SK-N-SH (cell line): ENCODE results near the gene PHYKPL.
"Not testable (repeated sequence)": the region's sequence is repeated elsewhere in the genome, so short reads cannot be mapped to it uniquely, and the experiment has no call there.

ENCODE experiments used
- EP300 ChIP-seq, 2 experiments: IDR thresholded peaks; 2 replicates each; pipeline versions ENCODE4 v1.4.0 to v1.6.1; 2012; ENCODE audit warnings: borderline replicate concordance in 1 of 2, low read depth in 1 of 2, low read length in 1 of 2
- FOXJ3 ChIP-seq: sonication (generic); formaldehyde crosslinking; IDR thresholded peaks from 2 replicates; pipeline ENCODE4 v1.5.1; 2020; ENCODE audit warnings: mild to moderate bottlenecking, missing genetic modification reagents
- YY1 ChIP-seq: IDR thresholded peaks from 2 replicates; pipeline ENCODE4 v1.4.0; 2012; ENCODE audit warnings: low read depth, mild to moderate bottlenecking

GRCh38 chr5:178229111-178229510 lies 3.5 kb downstream of the PHYKPL start:
- not testable (repeated sequence) for TF ChIP-seq YY1; EP300 (IDR thresholded peaks at IDR 0.05; ENCODE audit: borderline replicate concordance in 1 of 2, low read depth in 1 of 2, low read length in 1 of 2); FOXJ3 (CRISPR knock-in tag)
